GM12874 (cell line): ENCODE results near the gene NKRF.

ENCODE experiments used
- CTCF ChIP-seq: IDR thresholded peaks from 2 replicates; pipeline ENCODE4 v1.5.1; 2011; ENCODE audit warnings: low read depth, mild to moderate bottlenecking, control low read depth, low read length, moderate library complexity; ENCODE audit not compliant: insufficient read depth

The NKRF gene

GRCh38 chrX:119539872-119540271 is 66.4 kb downstream of the NKRF start:
- TF ChIP-seq CTCF: peak; percentile 23; the same call in 1 of the 2 replicates
